Esophagus squamous epithelium (tissue), 4 donors: ENCODE data around the gene FRMPD4.

ENCODE experiments used
- POLR2A ChIP-seq, 4 donors: fragments of 450-650 bp; IDR thresholded peaks; one replicate each; pipeline ENCODE4 v1.6.1; 2017; ENCODE audit warnings: antibody characterized with exemption in 4 of 4, mild to moderate bottlenecking in 4 of 4, moderate library complexity in 3 of 4
- TF ChIP-seq, protein P1 (sequence below), 6 experiments: fragments of 450-650 bp in 4 of 6; fragments of 200-600 bp in 2 of 6; sonication (generic) in 2 of 6; IDR thresholded peaks; one replicate each; pipeline ENCODE4 v1.5.1; 2016 to 2019; ENCODE audit warnings: antibody characterized with exemption in 6 of 6, mild to moderate bottlenecking in 4 of 6, moderate library complexity in 4 of 6

DNA sequence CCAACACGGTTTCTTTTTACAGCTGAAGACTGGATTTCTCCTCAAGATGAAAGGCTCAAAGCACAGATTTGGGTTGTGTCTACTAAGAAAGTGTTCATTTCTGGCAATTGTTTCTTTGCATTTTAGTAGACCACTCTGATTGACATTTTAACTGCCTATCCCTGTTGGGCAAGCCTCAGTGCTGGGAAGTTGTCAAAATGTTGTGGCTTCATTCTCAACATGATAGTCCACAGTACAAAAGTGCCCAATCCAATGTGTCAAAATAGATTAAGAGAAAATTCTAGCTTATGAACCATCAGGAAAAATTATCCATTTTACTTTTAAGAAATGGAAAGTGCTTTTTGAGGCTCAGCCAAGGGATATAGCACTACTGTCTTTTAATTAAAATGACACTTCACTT lies 329.0 kb downstream of the FRMPD4 start:
- TF ChIP-seq, protein P1, sequence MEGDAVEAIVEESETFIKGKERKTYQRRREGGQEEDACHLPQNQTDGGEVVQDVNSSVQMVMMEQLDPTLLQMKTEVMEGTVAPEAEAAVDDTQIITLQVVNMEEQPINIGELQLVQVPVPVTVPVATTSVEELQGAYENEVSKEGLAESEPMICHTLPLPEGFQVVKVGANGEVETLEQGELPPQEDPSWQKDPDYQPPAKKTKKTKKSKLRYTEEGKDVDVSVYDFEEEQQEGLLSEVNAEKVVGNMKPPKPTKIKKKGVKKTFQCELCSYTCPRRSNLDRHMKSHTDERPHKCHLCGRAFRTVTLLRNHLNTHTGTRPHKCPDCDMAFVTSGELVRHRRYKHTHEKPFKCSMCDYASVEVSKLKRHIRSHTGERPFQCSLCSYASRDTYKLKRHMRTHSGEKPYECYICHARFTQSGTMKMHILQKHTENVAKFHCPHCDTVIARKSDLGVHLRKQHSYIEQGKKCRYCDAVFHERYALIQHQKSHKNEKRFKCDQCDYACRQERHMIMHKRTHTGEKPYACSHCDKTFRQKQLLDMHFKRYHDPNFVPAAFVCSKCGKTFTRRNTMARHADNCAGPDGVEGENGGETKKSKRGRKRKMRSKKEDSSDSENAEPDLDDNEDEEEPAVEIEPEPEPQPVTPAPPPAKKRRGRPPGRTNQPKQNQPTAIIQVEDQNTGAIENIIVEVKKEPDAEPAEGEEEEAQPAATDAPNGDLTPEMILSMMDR (IDR thresholded peaks at IDR 0.05): no peak
- TF ChIP-seq POLR2A (IDR thresholded peaks at IDR 0.05): no peak
